ENCODE results near the gene FHAD1. TPM values are rescaled to one million over a fixed set of nuclear protein-coding genes. Genes with fewer than 3 reads are reported as not detected.
"Not testable (repeated sequence)": the region's sequence is repeated elsewhere in the genome, so short reads cannot be mapped to it uniquely, and the experiment has no call there.

FHAD1 gene
- polyA plus RNA-seq, 1 of the 3 experiments (the other 2 are of a cell fraction), result 0.48 TPM

DNA sequence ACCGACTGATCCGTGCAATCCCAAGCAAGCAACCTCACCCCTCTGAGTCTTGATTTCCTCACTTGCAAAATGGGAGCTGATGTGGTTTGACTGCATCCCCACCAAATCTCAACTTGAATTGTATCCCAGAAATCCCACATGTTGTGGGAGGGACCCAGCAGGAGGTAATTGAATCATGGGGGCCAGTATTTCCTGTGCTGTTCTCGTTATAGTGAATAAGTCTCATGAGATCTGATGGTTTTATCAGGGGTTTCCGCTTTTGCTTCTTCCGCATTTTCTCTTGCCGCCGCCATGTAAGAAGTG, 58.4 kb downstream of the FHAD1 start:
- Histone ChIP-seq H3K36me3 (replicated peaks in 1 of 2; ENCODE audit: control insufficient read depth in 1 of 2, insufficient read depth in 2 of 2, low read length in 1 of 2) (no peaks in the 10 kb centered on the region), H3K27me3 (ENCODE audit: insufficient read depth) (no peaks in the 10 kb centered on the region), H4K20me1 (ENCODE audit: insufficient read depth) (no peaks in the 10 kb centered on the region), H3K27ac (ENCODE audit: low read depth in 2 of 2, low read length in 1 of 2) (no peak overlapping the region), H3K4me1 (ENCODE audit: control insufficient read depth in 1 of 2, insufficient read depth in 2 of 2, low read depth in 1 of 2, low read length in 1 of 2) (peaks cover 0 to 6% of the 10 kb centered on the region in 2 experiments; a peak in 1 of 4 replicates), H3K4me3 (ENCODE audit: low read depth in 2 of 2, low read length in 1 of 2) (no peak overlapping the region), H3K9me3 (no peaks in the 10 kb centered on the region), H2AFZ (ENCODE audit: low read depth) (no peak overlapping the region), H3K4me2 (no peak overlapping the region), H3K79me2 (ENCODE audit: insufficient read depth) (no peaks in the 10 kb centered on the region), H3K9me2 (no peaks in the 10 kb centered on the region), H3K9ac (no peak overlapping the region), H3F3A (replicated peaks; ENCODE audit: insufficient read depth) (no peaks in the 10 kb centered on the region)
- ChIA-PET CTCF (interaction anchor here (0.6 to 4.3 kb wide), 50 partner anchors 8 to 277 kb away, joined by 3 to 26 read pairs (median 4); partner anchors contain the start of genes CASP9 and TMEM51), POLR2A (no interaction called here)
- WGBS (ENCODE audit: low lambda C conversion rate), result 84% methylated on average over 7 of the region's 7 CpGs
- DNase-seq, result no peak
- TF ChIP-seq RFX5 (IDR thresholded peaks at IDR 0.05; ENCODE audit: low read length), result no peak
- TF ChIP-seq TAF1 (IDR thresholded peaks at IDR 0.05; ENCODE audit: borderline replicate concordance, low read depth, low read length), result no peak
- TF ChIP-seq GATA2 (CRISPR knock-in tag; IDR thresholded peaks at IDR 0.05), result no peak
- TF ChIP-seq, protein P1, sequence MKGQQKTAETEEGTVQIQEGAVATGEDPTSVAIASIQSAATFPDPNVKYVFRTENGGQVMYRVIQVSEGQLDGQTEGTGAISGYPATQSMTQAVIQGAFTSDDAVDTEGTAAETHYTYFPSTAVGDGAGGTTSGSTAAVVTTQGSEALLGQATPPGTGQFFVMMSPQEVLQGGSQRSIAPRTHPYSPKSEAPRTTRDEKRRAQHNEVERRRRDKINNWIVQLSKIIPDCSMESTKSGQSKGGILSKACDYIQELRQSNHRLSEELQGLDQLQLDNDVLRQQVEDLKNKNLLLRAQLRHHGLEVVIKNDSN (IDR thresholded peaks at IDR 0.05; ENCODE audit: borderline replicate concordance, low read depth), result no peak
- TF ChIP-seq NRF1 (IDR thresholded peaks at IDR 0.05; ENCODE audit: low read depth, low read length), result no peak
- TF ChIP-seq, protein P2, sequence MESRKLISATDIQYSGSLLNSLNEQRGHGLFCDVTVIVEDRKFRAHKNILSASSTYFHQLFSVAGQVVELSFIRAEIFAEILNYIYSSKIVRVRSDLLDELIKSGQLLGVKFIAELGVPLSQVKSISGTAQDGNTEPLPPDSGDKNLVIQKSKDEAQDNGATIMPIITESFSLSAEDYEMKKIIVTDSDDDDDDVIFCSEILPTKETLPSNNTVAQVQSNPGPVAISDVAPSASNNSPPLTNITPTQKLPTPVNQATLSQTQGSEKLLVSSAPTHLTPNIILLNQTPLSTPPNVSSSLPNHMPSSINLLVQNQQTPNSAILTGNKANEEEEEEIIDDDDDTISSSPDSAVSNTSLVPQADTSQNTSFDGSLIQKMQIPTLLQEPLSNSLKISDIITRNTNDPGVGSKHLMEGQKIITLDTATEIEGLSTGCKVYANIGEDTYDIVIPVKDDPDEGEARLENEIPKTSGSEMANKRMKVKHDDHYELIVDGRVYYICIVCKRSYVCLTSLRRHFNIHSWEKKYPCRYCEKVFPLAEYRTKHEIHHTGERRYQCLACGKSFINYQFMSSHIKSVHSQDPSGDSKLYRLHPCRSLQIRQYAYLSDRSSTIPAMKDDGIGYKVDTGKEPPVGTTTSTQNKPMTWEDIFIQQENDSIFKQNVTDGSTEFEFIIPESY (IDR thresholded peaks at IDR 0.05; ENCODE audit: borderline replicate concordance, low read depth), result no peak
- no peak for TF ChIP-seq NFIC (IDR thresholded peaks at IDR 0.05; ENCODE audit: borderline replicate concordance)

DNA sequence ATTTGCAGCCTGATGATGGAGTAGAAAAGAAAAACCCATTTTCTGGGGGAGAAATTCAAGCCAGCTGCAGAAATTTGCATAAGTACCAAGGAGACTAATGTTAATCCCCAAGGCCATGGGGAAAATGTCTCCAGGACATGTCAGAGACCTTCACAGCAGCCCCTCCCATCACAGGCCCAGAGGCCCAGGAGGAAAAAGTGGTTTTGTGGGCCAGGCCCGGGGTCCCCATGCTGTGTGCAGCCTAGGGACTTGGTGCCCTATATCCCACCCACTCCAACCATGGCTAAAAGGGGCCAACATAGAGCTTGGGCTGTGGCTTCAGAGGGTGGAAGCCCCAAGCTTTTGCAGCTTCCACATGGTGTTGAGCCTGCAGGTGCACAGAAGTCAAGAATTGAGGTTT, 59.3 kb downstream of the FHAD1 start:
- H3K36me3 ChIP-seq (replicated peaks in 1 of 2; ENCODE audit: control insufficient read depth in 1 of 2, insufficient read depth in 2 of 2, low read length in 1 of 2); H3K27me3 ChIP-seq (ENCODE audit: insufficient read depth); POLR2A ChIA-PET; H3K9me2 ChIP-seq; H3K4me3 ChIP-seq (ENCODE audit: low read depth in 2 of 2, low read length in 1 of 2); H4K20me1 ChIP-seq (ENCODE audit: insufficient read depth); H3K9me3 ChIP-seq; H3K27ac ChIP-seq (ENCODE audit: low read depth in 2 of 2, low read length in 1 of 2); H2AFZ ChIP-seq (ENCODE audit: low read depth); H3K4me1 ChIP-seq (ENCODE audit: control insufficient read depth in 1 of 2, insufficient read depth in 2 of 2, low read depth in 1 of 2, low read length in 1 of 2); H3K79me2 ChIP-seq (ENCODE audit: insufficient read depth); H3K9ac ChIP-seq; H3K4me2 ChIP-seq; DNase-seq; H3F3A ChIP-seq (replicated peaks; ENCODE audit: insufficient read depth): not testable (repeated sequence)
- WGBS (ENCODE audit: low lambda C conversion rate), result 0% methylated on average over 1 of the region's 1 CpG
- CTCF ChIA-PET, result interaction anchor here (1.0 to 4.3 kb wide), 3 partner anchors 13 to 178 kb away, joined by 3 to 25 read pairs (median 20); partner anchors contain the start of gene TMEM51

DNA sequence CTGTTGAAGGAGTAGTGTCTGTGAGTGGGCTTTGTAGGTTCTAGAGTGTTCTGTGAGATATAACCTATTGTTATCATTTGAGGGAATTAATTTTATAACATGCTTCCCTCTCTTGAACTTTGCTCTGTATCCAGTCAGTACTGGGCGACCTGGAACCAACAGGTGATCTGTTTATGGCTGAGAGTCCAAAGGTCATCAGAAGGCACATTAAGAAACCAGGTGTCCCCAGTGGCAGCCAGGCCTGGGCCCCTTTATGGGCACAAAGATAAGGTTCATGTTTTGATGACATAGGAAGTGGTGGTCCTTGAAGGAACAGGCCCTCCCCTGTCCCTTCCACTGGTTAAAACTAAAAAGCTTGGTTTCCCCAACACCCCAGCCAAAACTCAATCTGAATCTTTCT, 61.1 kb downstream of the FHAD1 start:
- Histone ChIP-seq H3K36me3 (replicated peaks in 1 of 2; ENCODE audit: control insufficient read depth in 1 of 2, insufficient read depth in 2 of 2, low read length in 1 of 2) (no peaks in the 10 kb centered on the region), H3K4me3 (ENCODE audit: low read depth in 2 of 2, low read length in 1 of 2) (no peak overlapping the region), H3K27ac (ENCODE audit: low read depth in 2 of 2, low read length in 1 of 2) (no peak overlapping the region), H3K79me2 (ENCODE audit: insufficient read depth) (no peaks in the 10 kb centered on the region), H3K4me2 (no peak overlapping the region), H3K27me3 (ENCODE audit: insufficient read depth) (no peaks in the 10 kb centered on the region), H4K20me1 (ENCODE audit: insufficient read depth) (no peaks in the 10 kb centered on the region), H3K9ac (no peak overlapping the region), H2AFZ (ENCODE audit: low read depth) (no peak overlapping the region), H3K9me3 (no peaks in the 10 kb centered on the region), H3K9me2 (no peaks in the 10 kb centered on the region), H3F3A (replicated peaks; ENCODE audit: insufficient read depth) (no peaks in the 10 kb centered on the region), H3K4me1 (ENCODE audit: control insufficient read depth in 1 of 2, insufficient read depth in 2 of 2, low read depth in 1 of 2, low read length in 1 of 2) (peaks cover 0 to 6% of the 10 kb centered on the region in 2 experiments; a peak in 1 of 4 replicates)
- TF ChIP-seq, protein P3, sequence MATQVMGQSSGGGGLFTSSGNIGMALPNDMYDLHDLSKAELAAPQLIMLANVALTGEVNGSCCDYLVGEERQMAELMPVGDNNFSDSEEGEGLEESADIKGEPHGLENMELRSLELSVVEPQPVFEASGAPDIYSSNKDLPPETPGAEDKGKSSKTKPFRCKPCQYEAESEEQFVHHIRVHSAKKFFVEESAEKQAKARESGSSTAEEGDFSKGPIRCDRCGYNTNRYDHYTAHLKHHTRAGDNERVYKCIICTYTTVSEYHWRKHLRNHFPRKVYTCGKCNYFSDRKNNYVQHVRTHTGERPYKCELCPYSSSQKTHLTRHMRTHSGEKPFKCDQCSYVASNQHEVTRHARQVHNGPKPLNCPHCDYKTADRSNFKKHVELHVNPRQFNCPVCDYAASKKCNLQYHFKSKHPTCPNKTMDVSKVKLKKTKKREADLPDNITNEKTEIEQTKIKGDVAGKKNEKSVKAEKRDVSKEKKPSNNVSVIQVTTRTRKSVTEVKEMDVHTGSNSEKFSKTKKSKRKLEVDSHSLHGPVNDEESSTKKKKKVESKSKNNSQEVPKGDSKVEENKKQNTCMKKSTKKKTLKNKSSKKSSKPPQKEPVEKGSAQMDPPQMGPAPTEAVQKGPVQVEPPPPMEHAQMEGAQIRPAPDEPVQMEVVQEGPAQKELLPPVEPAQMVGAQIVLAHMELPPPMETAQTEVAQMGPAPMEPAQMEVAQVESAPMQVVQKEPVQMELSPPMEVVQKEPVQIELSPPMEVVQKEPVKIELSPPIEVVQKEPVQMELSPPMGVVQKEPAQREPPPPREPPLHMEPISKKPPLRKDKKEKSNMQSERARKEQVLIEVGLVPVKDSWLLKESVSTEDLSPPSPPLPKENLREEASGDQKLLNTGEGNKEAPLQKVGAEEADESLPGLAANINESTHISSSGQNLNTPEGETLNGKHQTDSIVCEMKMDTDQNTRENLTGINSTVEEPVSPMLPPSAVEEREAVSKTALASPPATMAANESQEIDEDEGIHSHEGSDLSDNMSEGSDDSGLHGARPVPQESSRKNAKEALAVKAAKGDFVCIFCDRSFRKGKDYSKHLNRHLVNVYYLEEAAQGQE (IDR thresholded peaks at IDR 0.05; ENCODE audit: low read depth, low read length), result no peak
- TF ChIP-seq TEAD4 (IDR thresholded peaks at IDR 0.05; ENCODE audit: borderline replicate concordance, insufficient read depth) (no peak), SMC3 (IDR thresholded peaks at IDR 0.05; ENCODE audit: low read depth, low read length) (no peak), SIN3A (IDR thresholded peaks at IDR 0.05; ENCODE audit: borderline replicate concordance, low read depth, low read length) (no peak), RFX5 (IDR thresholded peaks at IDR 0.05; ENCODE audit: low read length) (no peak)
- TF ChIP-seq, protein P4, sequence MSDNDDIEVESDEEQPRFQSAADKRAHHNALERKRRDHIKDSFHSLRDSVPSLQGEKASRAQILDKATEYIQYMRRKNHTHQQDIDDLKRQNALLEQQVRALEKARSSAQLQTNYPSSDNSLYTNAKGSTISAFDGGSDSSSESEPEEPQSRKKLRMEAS (IDR thresholded peaks at IDR 0.05; ENCODE audit: low read depth), result no peak
- TF ChIP-seq, protein P2 (IDR thresholded peaks at IDR 0.05; ENCODE audit: borderline replicate concordance, low read depth), result no peak
- ChIA-PET CTCF (interaction anchor here (0.8 to 1.8 kb wide), 5 partner anchors 12 to 184 kb away, joined by 3 to 12 read pairs (median 7); no protein-coding TSS in a partner anchor), POLR2A (no interaction called here)
- WGBS (ENCODE audit: low lambda C conversion rate), result 38% methylated on average over 1 of the region's 1 CpG
- no peak for DNase-seq

All from SK-N-SH (cell line).